Nephron (organoid): ENCODE data around the gene GIGYF2.
"Not testable (repeated sequence)": the region's sequence is repeated elsewhere in the genome, so short reads cannot be mapped to it uniquely, and the experiment has no call there.

ENCODE experiments used
- H3K27ac Mint-ChIP-seq, 3 experiments: 2 replicates each; pipeline ENCODE4 v1.8.0; 2020; ENCODE audit warnings: mixed read lengths in 3 of 3, mild to moderate bottlenecking in 2 of 3, moderate library complexity in 1 of 3
- H3K27me3 Mint-ChIP-seq: 2 replicates; pipeline ENCODE4 v1.8.0; 2021; ENCODE audit warnings: low read depth, mild to moderate bottlenecking, moderate library complexity, mixed read lengths
- H3K36me3 Mint-ChIP-seq: 2 replicates; pipeline ENCODE4 v1.8.0; 2020; ENCODE audit warnings: low read depth, mixed read lengths
- H3K4me1 Mint-ChIP-seq: 2 replicates; pipeline ENCODE4 v1.8.0; 2020; ENCODE audit warnings: mixed read lengths
- H3K4me3 Mint-ChIP-seq, 3 experiments: 2 replicates each; pipeline ENCODE4 v1.8.0; 2020; ENCODE audit warnings: mild to moderate bottlenecking in 3 of 3, mixed read lengths in 3 of 3, moderate library complexity in 2 of 3
- H3K9me3 Mint-ChIP-seq: 2 replicates; pipeline ENCODE4 v1.8.0; 2020; ENCODE audit warnings: mixed read lengths
- TF ChIP-seq, protein P1 (sequence below), 3 experiments: fragments of 200-600 bp; sonication (generic); IDR thresholded peaks; one replicate each; pipeline ENCODE4 v1.5.0; 2021; ENCODE audit warnings: antibody characterized with exemption in 3 of 3; ENCODE audit not compliant: unreplicated experiment in 3 of 3

GIGYF2 gene

GRCh38 chr2:232672588-232672987, 24.5 kb upstream of the GIGYF2 start:
- peaks cover 11% of the 10 kb centered on the region for H3K36me3 Mint-ChIP-seq
- no peak overlapping the region for H3K27ac Mint-ChIP-seq
- TF ChIP-seq, protein P1, sequence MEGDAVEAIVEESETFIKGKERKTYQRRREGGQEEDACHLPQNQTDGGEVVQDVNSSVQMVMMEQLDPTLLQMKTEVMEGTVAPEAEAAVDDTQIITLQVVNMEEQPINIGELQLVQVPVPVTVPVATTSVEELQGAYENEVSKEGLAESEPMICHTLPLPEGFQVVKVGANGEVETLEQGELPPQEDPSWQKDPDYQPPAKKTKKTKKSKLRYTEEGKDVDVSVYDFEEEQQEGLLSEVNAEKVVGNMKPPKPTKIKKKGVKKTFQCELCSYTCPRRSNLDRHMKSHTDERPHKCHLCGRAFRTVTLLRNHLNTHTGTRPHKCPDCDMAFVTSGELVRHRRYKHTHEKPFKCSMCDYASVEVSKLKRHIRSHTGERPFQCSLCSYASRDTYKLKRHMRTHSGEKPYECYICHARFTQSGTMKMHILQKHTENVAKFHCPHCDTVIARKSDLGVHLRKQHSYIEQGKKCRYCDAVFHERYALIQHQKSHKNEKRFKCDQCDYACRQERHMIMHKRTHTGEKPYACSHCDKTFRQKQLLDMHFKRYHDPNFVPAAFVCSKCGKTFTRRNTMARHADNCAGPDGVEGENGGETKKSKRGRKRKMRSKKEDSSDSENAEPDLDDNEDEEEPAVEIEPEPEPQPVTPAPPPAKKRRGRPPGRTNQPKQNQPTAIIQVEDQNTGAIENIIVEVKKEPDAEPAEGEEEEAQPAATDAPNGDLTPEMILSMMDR (IDR thresholded peaks at IDR 0.05; ENCODE audit: unreplicated experiment in 3 of 3), result no peak
- no peaks in the 10 kb centered on the region for H3K9me3 Mint-ChIP-seq
- H3K27me3 Mint-ChIP-seq, result no peaks in the 10 kb centered on the region
- no peak overlapping the region for H3K4me3 Mint-ChIP-seq
- peaks cover 10% of the 10 kb centered on the region for H3K4me1 Mint-ChIP-seq

- peaks cover 6% of the 10 kb centered on the region for H3K36me3 Mint-ChIP-seq
- TF ChIP-seq, protein P1 (IDR thresholded peaks at IDR 0.05; ENCODE audit: unreplicated experiment in 3 of 3), result no peak
- no peak overlapping the region for H3K27ac Mint-ChIP-seq
- H3K27me3 Mint-ChIP-seq, result no peaks in the 10 kb centered on the region
- no peaks in the 10 kb centered on the region for H3K4me1 Mint-ChIP-seq
- no peak overlapping the region for H3K4me3 Mint-ChIP-seq
- H3K9me3 Mint-ChIP-seq, result no peaks in the 10 kb centered on the region
Measured at GRCh38 chr2:232674491-232674890, 22.6 kb upstream of the GIGYF2 start.

GRCh38 chr2:232675381-232675780, 21.8 kb upstream of the GIGYF2 start:
- TF ChIP-seq, protein P1 (IDR thresholded peaks at IDR 0.05; ENCODE audit: unreplicated experiment in 3 of 3), result no peak
- H3K9me3 Mint-ChIP-seq, result no peaks in the 10 kb centered on the region
- H3K27me3 Mint-ChIP-seq, result no peaks in the 10 kb centered on the region
- H3K4me3 Mint-ChIP-seq, result no peak overlapping the region
- no peak overlapping the region for H3K27ac Mint-ChIP-seq
- no peaks in the 10 kb centered on the region for H3K4me1 Mint-ChIP-seq
- peaks cover 6% of the 10 kb centered on the region for H3K36me3 Mint-ChIP-seq

- Mint-ChIP-seq H3K9me3 (no peaks in the 10 kb centered on the region), H3K27me3 (no peaks in the 10 kb centered on the region), H3K4me1 (no peaks in the 10 kb centered on the region), H3K27ac (no peak overlapping the region), H3K36me3 (peaks cover 4% of the 10 kb centered on the region), H3K4me3 (no peak overlapping the region)
- TF ChIP-seq, protein P1 (IDR thresholded peaks at IDR 0.05; ENCODE audit: unreplicated experiment in 3 of 3), result no peak
Measured at GRCh38 chr2:232680006-232680405, 17.1 kb upstream of the GIGYF2 start.

DNA sequence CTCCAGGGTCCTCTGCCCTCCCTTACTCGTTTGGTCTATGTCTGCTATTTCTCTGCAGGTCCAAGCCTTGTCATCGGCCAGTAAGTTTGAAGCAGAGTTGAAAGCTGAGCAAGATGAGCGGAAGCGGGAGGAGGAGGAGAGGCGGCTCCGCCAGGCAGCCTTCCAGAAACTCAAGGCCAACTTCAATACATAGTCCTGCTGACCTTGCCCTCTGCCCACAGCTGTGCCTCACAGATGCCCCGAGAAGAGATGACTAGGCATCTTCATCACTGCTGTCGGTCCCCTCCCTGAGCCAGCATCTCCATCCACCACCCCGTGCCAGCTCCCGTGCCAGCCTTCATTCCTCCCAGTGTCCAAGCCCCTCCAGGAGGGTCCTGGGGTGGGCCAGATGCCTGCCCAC, 15.6 kb upstream of the GIGYF2 start:
- no peaks in the 10 kb centered on the region for H3K4me1 Mint-ChIP-seq
- no peak overlapping the region for H3K27ac Mint-ChIP-seq
- no peak overlapping the region for H3K4me3 Mint-ChIP-seq
- H3K9me3 Mint-ChIP-seq, result no peaks in the 10 kb centered on the region
- H3K27me3 Mint-ChIP-seq, result no peaks in the 10 kb centered on the region
- TF ChIP-seq, protein P1 (IDR thresholded peaks at IDR 0.05; ENCODE audit: unreplicated experiment in 3 of 3), result no peak
- H3K36me3 Mint-ChIP-seq, result peaks cover 2% of the 10 kb centered on the region

DNA sequence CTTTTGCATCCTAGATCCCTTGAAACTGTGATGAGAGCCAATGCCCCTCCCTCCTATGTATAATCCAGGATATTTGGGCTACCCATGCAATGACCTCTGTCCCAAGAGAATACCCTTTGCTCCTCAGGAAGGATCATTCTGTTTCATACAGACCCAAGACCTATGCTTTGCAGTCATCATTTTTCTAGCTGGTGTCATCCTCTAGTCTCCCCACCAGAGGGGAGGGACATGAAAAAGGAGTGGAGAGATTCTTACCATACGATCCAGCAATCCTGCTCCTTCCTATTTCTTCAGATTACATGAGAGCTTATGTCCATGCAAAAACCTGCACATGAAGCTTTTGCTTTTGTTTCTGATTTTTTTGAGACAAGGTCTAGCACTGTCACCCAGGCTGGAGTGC, 13.8 kb upstream of the GIGYF2 start:
- Mint-ChIP-seq H3K27me3 (no peaks in the 10 kb centered on the region), H3K9me3 (no peaks in the 10 kb centered on the region), H3K27ac (no peak overlapping the region), H3K36me3 (no peaks in the 10 kb centered on the region), H3K4me1 (peaks cover 5% of the 10 kb centered on the region), H3K4me3 (no peak overlapping the region)
- TF ChIP-seq, protein P1 (IDR thresholded peaks at IDR 0.05; ENCODE audit: unreplicated experiment in 3 of 3), result no peak

DNA sequence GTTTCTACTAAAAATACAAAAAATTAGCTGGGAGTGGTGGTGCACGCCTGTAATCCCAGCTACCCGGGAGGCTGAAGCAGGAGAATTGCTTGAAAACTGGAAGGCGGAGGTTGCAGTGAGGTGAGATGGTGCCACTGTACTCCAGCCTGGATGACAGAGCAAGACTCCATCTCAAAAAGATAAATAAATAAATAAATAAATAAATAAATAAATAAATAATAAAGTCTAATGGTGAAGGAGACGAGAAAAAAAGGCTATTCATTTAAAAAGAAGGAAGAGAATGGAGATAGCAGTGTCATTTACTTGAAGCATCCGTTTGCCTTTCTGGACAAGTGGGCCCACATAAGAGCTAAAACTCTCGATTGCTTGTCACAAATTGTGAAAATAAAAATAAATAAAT, 11.7 kb upstream of the GIGYF2 start:
- H3K36me3 Mint-ChIP-seq, H3K4me3 Mint-ChIP-seq, H3K27ac Mint-ChIP-seq, H3K27me3 Mint-ChIP-seq, H3K9me3 Mint-ChIP-seq: not testable (repeated sequence)
- H3K4me1 Mint-ChIP-seq, result peaks cover 14% of the 10 kb centered on the region
